HepG2 (cell line): ENCODE measurements around the gene CENPP. TPM values are rescaled to one million over a fixed set of nuclear protein-coding genes. Genes with fewer than 3 reads are reported as not detected.

Source experiments
- ASH2L ChIP-seq: fragments of 300-600, 200-600 bp; sonication (generic); IDR thresholded peaks from 2 replicates; pipeline ENCODE4 v1.7.0; 2017; ENCODE audit warnings: low read depth, mild to moderate bottlenecking, moderate library complexity, mixed read lengths, low read length; ENCODE audit not compliant: insufficient read length
- ATF1 ChIP-seq: IDR thresholded peaks from 2 replicates; pipeline ENCODE4 v1.6.1; 2016; ENCODE audit warnings: mild to moderate bottlenecking, control low read depth
- ATF3 ChIP-seq: sonication (generic); formaldehyde crosslinking; IDR thresholded peaks from 2 replicates; pipeline ENCODE4 v1.4.0; 2020; ENCODE audit warnings: missing genetic modification reagents
- CCDC6 ChIP-seq: sonication (generic); formaldehyde crosslinking; IDR thresholded peaks from 2 replicates; pipeline ENCODE4 v1.8.1; 2022; ENCODE audit warnings: mild to moderate bottlenecking, missing genetic modification reagents, moderate library complexity
- CENPT ChIP-seq: sonication (generic); formaldehyde crosslinking; IDR thresholded peaks from 2 replicates; pipeline ENCODE4 v1.8.0; 2022; ENCODE audit warnings: low read depth, mild to moderate bottlenecking, moderate library complexity, missing genetic modification reagents
- CSRNP2 ChIP-seq: sonication (generic); formaldehyde crosslinking; conservative IDR thresholded peaks from 2 replicates; pipeline ENCODE4 v1.8.0; 2022; ENCODE audit warnings: low read depth, missing genetic modification reagents
- FOXK2 ChIP-seq: fragments of 450-650 bp; IDR thresholded peaks from 2 replicates; pipeline ENCODE4 v1.6.1; 2016
- FOXO1 ChIP-seq: sonication (generic); formaldehyde crosslinking; IDR thresholded peaks from 2 replicates; pipeline ENCODE4 v1.4.0; 2020; ENCODE audit warnings: missing genetic modification reagents
- FOXO4 ChIP-seq: sonication (generic); formaldehyde crosslinking; conservative IDR thresholded peaks from 2 replicates; pipeline ENCODE4 v1.8.1; 2023; ENCODE audit warnings: missing genetic modification reagents
- KDM5A ChIP-seq: fragments of 200-600 bp; sonication (generic); IDR thresholded peaks from 2 replicates; pipeline ENCODE4 v1.7.0; 2018; ENCODE audit warnings: antibody characterized with exemption, mild to moderate bottlenecking, low read length, borderline replicate concordance
- MXI1 ChIP-seq: IDR thresholded peaks from 3 replicates; pipeline ENCODE4 v1.6.1; 2012; ENCODE audit warnings: low read depth, low read length, inconsistent platforms, borderline replicate concordance
- ONECUT2 ChIP-seq: sonication (generic); formaldehyde crosslinking; IDR thresholded peaks from 2 replicates; pipeline ENCODE4 v1.4.0; 2020; ENCODE audit warnings: missing genetic modification reagents
- POLR2AphosphoS5 ChIP-seq: IDR thresholded peaks from 2 replicates; pipeline ENCODE4 v1.6.1; 2012; ENCODE audit warnings: low read depth, low read length
- PRMT3 ChIP-seq: sonication (generic); formaldehyde crosslinking; IDR thresholded peaks from 2 replicates; pipeline ENCODE4 v1.8.1; 2022; ENCODE audit warnings: low read depth, mild to moderate bottlenecking, moderate library complexity, missing genetic modification reagents, borderline replicate concordance
- RNF219 ChIP-seq: sonication (generic); formaldehyde crosslinking; IDR thresholded peaks from 2 replicates; pipeline ENCODE4 v1.5.0; 2020; ENCODE audit warnings: mild to moderate bottlenecking, missing genetic modification reagents
- SMAD9 ChIP-seq: sonication (generic); formaldehyde crosslinking; IDR thresholded peaks from 2 replicates; pipeline ENCODE4 v1.5.1; 2020; ENCODE audit warnings: mild to moderate bottlenecking, missing genetic modification reagents
- SSRP1 ChIP-seq: IDR thresholded peaks from 2 replicates; pipeline ENCODE4 v1.6.1; 2016; ENCODE audit warnings: control low read depth
- THYN1 ChIP-seq: sonication (generic); formaldehyde crosslinking; IDR thresholded peaks from 2 replicates; pipeline ENCODE4 v1.8.1; 2023; ENCODE audit warnings: low read depth, mild to moderate bottlenecking, moderate library complexity, missing genetic modification reagents, borderline replicate concordance
- ZBTB43 ChIP-seq: sonication (generic); formaldehyde crosslinking; conservative IDR thresholded peaks from 2 replicates; pipeline ENCODE4 v1.4.0; 2020; ENCODE audit warnings: missing genetic modification reagents
- ZNF17 ChIP-seq: sonication (generic); formaldehyde crosslinking; IDR thresholded peaks from 2 replicates; pipeline ENCODE4 v1.5.0; 2020; ENCODE audit warnings: mild to moderate bottlenecking, missing genetic modification reagents
- ZNF350 ChIP-seq: sonication (generic); formaldehyde crosslinking; IDR thresholded peaks from 2 replicates; pipeline ENCODE4 v1.4.0; 2020; ENCODE audit warnings: mild to moderate bottlenecking, low read depth, missing genetic modification reagents, borderline replicate concordance
- ZNF354B ChIP-seq: sonication (generic); formaldehyde crosslinking; IDR thresholded peaks from 2 replicates; pipeline ENCODE4 v1.8.0; 2022; ENCODE audit warnings: mild to moderate bottlenecking, missing genetic modification reagents
- ZNF556 ChIP-seq: sonication (generic); formaldehyde crosslinking; IDR thresholded peaks from 2 replicates; pipeline ENCODE4 v1.4.0; 2020; ENCODE audit warnings: mild to moderate bottlenecking, missing genetic modification reagents, borderline replicate concordance
- ZSCAN30 ChIP-seq: sonication (generic); formaldehyde crosslinking; IDR thresholded peaks from 2 replicates; pipeline ENCODE4 v1.5.0; 2020; ENCODE audit warnings: mild to moderate bottlenecking, missing genetic modification reagents
- polyA plus RNA-seq, 8 experiments: library from polyadenylated mRNA; depleted of rRNA in 3 of 8; stranded (reverse) in 7 of 8; unstranded in 1 of 8; fragments of >200 nt; fragmentation: Illumina TruSeq in 4 of 8; extraction: Trizol in 4 of 8; gene quantifications; 2 replicates each; pipeline versions ENCODE4 v1.2.1 to v1.2.3, GENCODE V29; 2011 to 2016; ENCODE audit warnings: low read depth in 4 of 8, missing spikeins in 1 of 8, mixed read lengths in 1 of 8; ENCODE audit not compliant: insufficient read depth in 1 of 8
- total RNA-seq, 5 experiments: library from RNA; depleted of rRNA; stranded (reverse); fragments of >200 nt; fragmentation: Illumina TruSeq; extraction: Trizol; gene quantifications; 2 replicates each; pipeline ENCODE4 v1.2.3, GENCODE V29; 2016; ENCODE audit warnings: low read depth in 1 of 5

The CENPP gene
- total and polyA plus RNA-seq, 2 of the 13 experiments (the other 11 are each of a cell fraction or from before 2014, with no cell fraction given) = 2.0 to 11.4 TPM

- TF ChIP-seq THYN1 (CRISPR knock-in tag) (no peak), FOXK2 (peak; percentile 99), ONECUT2 (CRISPR knock-in tag) (no peak), PRMT3 (CRISPR knock-in tag) (no peak), CSRNP2 (no peak), MXI1 (peak; percentile 98), ATF3 (CRISPR knock-in tag) (no peak), ZNF354B (CRISPR knock-in tag) (no peak; the same call in 1 of the 2 replicates), FOXO1 (peak; percentile 41; the same call in 1 of the 2 replicates), SMAD9 (CRISPR knock-in tag) (no peak), KDM5A (peak; percentile 100), ZSCAN30 (CRISPR knock-in tag) (peak; percentile 64; the same call in 1 of the 2 replicates), ATF1 (peak; percentile 75), ZNF556 (CRISPR knock-in tag) (no peak; the same call in 1 of the 2 replicates), RNF219 (peak; percentile 60; the same call in 1 of the 2 replicates), ASH2L (peak; percentile 100), ZNF350 (peak; percentile 91), CCDC6 (CRISPR knock-in tag) (peak; percentile 54; the same call in 1 of the 2 replicates), ZNF17 (CRISPR knock-in tag) (no peak), FOXO4 (CRISPR knock-in tag) (no peak), SSRP1 (CRISPR knock-in tag) (no peak), ZBTB43 (CRISPR knock-in tag) (0 out of 2 replicates have a peak, but pooled peaks have one; percentile 40), POLR2AphosphoS5 (peak; percentile 94), CENPT (CRISPR knock-in tag) (no peak)
These were observed at the start of gene CENPP, which contains the start of gene NOL8 (continued) for GRCh38 chr9:92325269-92325990.
